GM21423 (cell line): ENCODE results near the gene MBIP.
"Not testable (repeated sequence)": the region's sequence is repeated elsewhere in the genome, so short reads cannot be mapped to it uniquely, and the experiment has no call there.

Experiments used
- ATAC-seq: cut with Tn5 transposase; IDR thresholded peaks from one replicate; pipeline ENCODE4 v1.9.1; 2021; ENCODE audit warnings: mild to moderate bottlenecking, moderate library complexity; ENCODE audit not compliant: unreplicated experiment

The MBIP gene, protein sequence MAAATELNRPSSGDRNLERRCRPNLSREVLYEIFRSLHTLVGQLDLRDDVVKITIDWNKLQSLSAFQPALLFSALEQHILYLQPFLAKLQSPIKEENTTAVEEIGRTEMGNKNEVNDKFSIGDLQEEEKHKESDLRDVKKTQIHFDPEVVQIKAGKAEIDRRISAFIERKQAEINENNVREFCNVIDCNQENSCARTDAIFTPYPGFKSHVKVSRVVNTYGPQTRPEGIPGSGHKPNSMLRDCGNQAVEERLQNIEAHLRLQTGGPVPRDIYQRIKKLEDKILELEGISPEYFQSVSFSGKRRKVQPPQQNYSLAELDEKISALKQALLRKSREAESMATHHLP

DNA sequence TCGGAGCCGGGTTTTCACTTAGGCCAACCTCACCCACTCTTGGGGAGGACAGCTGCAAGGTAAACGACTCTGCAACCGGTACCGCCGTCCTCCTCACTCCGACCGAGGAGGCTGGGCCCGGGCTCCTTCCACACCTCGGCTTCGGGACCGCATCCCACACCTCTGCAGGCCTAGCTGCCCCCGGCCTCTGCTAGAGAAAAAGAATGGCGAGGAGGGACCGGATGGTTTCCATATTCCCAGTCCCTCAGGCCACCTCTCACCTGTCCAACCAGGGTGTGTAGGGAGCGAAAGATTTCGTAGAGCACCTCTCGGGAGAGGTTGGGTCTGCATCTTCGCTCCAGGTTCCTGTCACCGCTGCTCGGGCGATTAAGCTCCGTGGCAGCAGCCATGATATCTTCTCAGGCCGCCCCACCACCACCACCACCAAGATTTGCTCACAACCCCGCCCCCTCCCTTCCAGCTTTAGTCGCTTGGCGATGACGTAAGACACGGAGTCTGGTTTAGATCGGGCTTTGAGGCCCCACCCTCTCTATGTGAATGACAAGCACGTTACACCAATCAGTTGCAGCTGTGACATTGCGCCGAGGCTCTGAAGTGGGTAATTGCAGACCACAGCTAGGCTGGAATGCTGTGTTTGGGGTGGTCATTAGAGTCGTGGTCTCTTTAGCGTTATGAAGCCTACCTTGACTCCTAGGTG is at the start of gene MBIP:
Gene MBIP, minus strand, starts transcription at position 438 of the 697 bp plus-strand sequence. Its CDS starts 49 bp downstream, at position 389.
- ATAC-seq = peak; percentile 98

DNA sequence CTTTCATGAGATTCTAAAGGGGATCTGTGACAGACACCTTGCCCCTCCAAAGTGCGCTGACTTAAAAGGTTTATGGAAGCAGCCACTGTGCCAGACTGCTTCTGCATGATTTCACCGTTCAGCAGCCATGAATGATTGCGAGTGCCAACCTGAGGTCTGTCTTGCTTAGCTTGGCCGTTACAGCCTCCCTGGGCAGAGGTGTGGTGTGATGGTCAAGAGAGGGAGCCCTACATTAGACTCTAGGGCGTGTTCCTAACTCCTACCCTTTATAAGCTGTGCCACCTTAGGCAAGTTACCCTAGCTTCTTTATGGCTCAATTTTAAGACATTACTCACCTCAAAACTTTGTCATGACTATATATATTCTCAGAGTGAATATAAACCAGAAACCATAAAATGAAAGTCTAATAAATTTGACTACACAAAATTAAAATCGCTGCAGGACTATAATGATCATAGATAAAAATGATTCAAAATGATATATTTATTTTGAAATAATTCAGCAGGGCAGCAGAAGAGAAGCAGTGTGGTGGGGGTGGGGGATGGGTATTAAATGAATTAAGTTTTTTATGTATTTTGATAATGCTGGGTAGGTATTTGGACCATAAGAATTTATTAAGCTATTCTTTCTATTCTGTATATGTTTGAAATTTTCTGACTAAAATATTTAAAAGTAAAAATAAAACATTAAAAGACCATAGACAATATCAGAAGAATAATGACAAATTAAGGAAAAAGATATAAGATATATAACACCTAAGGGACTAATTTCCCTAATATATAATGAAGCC is 47.7 kb upstream of the MBIP start:
- ATAC-seq = no peak

DNA sequence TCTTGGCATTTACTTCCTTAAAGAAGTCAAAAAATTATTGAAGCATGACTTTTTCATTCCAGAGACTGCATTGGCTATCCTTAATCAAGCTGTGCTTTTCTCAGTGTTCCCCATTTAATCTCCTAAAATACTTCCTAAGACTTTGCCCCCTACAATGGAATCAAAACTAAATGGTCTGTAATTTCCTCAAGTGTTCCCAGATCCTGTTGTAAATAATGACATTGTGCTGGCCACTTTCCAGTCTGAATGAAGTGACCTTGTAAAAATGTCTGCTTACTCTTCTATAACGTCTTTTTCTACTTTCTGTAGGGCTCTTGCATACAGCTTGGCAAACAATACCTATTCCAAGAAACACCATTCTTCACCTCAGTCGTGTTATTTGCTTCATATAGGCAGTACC is 45.3 kb upstream of the MBIP start:
- no peak for ATAC-seq

DNA sequence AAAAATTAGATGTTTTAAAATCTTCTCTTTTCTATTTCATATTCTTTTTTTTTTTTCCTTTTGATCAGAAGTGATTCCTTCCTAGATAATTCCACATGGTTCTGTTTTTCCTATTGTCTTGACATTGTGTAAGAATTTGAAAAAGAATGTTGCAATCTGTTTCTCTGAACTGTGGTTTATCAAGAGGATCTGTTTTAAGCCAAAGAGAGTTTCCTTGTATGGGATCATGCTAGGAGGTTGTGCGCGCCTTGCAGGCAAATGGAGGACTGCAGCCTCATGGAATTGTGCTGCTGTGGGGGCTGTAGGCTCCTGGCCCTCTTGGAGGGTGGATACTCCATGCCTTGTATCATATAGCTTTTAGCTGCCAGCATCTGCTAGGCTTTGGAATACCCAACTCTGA is 43.3 kb upstream of the MBIP start:
- no peak for ATAC-seq

DNA sequence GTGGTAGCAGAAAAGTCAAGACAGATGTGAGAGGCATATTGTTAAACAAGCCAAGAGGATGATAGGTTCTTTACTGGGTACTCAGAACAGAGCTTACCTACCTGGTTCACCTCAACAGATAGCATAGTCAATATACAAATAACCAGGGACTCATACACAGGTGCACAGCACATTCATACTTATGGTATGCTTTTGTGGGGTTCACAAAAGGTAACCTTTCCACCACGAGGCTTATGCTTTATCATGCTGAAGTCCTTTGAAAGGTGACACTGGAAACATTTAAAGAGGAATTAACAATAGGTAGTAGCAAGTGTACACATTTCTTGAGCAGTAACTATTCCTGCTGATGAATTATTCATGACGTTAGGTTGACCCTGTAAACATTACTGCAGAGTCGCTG is 42.2 kb upstream of the MBIP start:
- ATAC-seq = no peak

DNA sequence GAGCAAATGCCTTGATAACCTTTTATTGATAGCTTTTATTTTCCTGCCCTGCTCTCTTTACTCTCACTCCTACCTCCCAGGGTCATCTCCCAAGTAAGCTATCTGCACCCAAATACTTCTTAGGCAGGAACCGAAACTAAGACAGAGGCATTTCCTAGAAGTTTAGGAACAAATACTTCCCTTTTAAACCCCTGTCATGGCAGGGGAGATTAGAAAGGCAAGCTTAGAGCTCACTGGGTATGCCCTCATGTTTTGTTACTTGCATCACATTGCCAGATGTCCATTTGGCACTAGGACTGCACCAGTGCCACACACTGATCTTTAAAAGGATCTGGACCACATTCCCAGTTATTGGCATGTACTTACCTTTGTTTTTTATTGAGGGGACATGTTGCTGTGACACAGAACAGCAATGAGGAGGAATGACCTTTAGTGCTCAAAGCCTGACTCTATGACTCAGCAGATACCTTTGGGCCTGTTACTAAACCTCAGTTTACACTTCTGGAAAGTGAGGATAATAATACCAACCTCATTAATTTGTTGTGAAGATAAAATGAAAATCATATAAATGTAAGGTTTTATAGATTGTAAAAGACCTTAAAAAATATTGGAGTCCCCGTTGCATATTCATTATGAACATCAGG is 40.9 kb upstream of the MBIP start:
- ATAC-seq = no peak

DNA sequence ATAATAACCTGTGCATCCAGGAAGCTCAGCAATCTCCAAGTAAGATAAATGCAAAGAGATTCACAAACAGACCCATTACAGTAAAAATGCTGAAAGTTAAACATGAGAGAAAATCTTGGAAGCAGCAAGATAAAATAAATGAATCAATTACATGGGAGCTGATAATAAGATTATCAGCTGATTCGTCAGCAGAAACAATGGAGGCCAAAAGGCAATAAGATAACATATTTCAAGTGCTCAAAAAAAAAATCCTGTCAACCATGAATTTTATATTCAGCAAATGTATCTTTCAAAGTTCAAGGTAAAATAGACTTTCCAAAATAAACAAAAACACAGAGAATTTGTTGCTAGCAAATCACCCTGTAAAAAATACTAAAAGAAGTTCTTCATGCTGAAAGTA is 36.4 kb upstream of the MBIP start:
- ATAC-seq = no peak

DNA sequence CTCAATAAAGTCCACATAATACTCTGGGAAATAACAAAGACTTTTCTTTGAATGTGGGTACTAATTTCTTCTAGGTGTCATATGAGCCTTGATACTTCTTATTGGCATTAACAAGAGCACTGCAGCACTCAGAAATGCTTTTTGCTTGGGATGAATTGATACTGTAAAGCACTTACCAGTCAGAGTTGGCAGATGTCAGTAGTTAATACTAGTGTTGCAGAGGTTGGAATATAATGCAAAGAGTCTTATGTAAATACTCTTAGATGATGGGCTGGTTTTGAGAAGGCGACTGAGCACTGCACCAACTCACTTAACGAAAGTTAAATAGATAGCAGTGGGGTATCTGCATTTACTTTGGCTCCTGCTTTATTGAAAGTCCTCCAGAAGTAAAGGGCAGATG is 25.6 kb upstream of the MBIP start:
- ATAC-seq = no peak

DNA sequence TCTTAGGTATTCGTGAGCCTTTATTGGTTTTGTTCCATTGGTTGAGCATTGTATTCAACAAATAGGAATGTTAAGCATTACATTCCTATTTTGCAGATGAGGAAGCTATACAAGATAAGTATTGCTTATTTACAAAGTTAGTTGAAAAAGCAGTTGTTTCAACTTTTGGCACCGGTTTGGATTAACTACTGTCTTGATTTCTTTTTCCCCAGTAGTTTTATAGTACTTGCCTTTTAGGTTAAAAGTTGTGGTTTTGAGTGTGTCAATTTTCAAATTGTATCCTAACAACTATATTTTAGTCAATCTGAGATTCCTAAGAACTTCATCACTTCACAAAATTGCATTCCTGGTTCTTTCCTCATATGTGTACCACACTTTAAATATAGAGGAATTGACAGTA is 23.8 kb upstream of the MBIP start:
- no peak for ATAC-seq

DNA sequence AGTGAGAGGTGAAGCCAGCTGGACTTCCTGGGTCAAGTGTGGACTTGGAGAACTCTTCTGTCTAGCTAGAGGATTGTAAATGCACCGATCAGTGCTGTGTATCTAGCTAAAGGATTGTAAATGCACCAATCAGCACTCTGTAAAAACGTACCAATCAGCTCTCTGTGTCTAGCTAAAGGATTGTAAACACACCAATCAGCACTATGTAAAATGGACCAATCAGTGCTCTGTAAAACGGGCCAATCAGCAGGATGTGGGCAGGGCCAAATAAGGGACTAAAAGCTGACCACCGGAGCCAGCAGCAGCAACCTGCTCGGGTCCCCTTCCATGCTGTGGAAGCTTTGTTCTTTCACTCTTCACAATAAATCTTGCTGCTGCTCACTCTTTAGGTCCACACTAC is 21.4 kb upstream of the MBIP start:
- not testable (repeated sequence) for ATAC-seq

DNA sequence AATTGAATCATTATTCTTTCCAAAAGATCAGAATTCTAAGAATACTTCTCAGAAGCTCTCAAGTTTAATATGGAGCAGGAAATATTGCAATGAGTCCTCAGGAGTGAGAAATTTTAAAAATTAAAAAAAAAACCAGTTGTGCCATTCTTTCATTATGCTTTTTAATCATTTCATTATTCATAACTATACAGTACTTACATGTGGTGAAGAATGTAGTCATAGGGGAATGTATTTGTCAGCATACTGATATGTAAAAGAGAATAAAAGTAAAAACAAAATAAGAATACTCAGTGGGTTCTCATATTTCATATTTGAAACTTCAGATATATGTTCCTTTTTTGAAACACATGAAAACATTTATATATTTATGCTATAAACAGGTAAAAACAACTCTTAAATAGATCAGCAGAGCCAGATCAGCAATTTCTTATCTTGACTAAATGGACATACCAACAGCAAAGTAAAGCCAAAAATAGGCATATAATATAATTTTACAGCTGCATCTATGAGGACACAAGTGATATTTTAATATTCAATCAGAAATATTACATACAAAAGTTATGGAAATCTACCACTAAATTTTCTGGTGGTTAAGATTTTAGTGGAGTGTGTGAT is 19.9 kb upstream of the MBIP start:
- ATAC-seq = no peak

DNA sequence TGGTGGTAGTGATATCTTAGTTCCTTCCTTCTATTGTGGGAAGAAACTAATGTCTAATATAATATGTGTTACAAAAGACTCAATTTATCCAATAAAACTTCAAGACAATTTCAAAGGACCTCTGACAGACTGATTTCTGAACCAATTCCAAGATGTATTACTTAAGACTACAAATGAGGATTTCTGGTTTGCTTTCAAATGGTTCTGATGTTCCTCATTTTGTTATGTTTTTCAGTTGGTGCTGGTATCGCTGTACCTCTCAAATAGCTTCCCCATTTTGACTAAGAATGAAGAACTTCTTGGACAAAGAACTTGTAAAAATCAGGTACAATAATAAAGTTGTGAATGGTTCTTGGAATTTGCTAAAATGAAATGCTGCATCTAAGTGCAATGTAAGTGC is 19.4 kb upstream of the MBIP start:
- ATAC-seq = no peak

DNA sequence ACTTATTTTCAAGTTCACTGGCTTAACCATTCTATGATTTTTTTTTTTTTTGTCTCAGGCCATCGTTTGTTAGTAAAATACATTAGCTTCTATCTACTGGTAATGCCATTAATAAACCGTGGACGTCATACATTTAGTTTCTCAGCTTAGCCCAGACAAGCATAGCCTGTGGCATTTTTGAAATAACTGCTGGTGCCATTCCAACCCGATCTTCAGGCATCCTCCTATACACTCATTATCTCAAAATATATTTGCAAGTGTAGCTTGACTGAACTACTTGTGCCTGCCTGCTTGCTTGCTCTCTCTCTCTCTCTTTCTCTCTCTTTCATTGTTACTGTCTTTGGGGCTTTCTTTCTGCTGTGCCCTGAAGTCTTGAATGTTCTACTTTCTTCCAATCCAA is 12.7 kb upstream of the MBIP start:
- no peak for ATAC-seq

DNA sequence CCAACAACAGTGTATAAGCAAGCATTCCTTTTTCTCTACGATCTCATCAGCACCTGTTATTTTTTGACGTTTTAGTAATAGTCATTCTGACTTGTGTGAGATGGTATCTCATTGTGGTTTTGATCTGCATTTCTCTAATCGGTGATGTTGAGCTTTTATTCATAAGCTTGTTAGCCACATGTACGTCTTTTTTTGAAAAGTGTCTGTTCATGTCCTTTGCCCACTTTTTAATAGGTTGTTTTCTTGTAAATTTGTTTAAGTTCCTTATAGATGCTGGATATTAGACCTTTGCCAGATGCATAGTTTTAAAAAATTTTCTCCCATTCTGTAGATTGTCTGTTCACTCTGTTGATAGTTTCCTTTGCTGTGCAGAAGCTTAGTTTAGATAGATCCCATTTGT is 7.1 kb upstream of the MBIP start:
- not testable (repeated sequence) for ATAC-seq

DNA sequence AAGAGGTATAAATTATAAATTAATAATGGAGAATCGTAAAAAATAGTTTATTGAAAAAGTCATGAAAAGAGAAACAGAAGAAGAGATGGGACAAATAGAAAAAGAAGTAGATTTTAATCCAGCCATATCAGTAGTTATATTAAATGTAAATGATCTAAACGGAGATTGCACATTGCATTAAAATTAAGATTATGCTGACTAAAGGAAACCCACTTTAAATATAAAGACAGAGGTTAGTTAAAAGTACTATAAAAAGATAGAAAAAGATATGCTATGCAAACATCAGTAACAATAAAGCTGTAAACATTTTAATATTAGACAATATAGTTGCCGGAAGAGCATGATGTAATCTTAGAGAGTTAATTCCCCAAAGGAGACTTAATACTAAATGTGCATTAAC is 5.4 kb upstream of the MBIP start:
- no peak for ATAC-seq

DNA sequence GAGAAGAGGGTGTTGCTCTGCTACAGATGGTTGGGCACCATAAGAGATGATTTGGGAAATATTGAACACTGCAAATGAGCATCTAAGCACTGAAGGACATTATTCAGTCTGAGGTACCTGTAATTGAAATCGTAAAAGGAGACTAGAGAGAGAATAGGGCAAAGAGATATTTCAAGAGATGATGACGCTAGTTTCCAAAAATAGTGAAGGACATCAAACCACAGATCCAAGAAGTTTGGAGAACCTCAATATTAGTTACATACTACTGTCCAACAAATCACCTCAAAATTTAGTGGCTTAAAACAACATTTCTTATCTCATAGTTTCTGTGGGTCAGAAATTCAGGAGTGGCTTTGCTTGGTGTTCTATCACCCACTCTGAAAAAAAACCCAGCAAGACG is 4.5 kb upstream of the MBIP start:
- ATAC-seq = no peak

DNA sequence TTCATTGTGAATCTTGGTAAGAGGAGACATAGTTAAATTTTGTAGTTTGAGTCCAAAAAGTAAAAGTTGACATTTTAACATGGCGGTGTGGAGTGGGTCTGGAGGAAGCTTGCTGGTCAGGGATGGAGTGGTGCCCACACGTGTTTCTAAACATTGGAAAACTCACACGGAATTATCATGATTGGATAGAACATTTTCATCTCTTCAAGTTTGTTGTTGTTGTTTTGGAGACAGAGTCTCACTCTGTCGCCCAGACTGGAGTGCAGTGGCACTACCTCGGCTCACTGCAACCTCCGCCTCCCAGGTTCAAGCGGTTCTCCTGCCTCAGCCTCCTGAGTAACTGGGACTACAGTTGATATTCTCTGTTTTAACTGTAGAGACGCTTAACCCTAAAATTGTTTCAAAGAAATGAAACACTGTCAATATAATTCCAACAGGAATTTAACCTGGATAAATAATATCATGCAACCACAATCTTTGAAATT is 502 bp upstream of the MBIP start:
- peak; percentile 25 for ATAC-seq

DNA sequence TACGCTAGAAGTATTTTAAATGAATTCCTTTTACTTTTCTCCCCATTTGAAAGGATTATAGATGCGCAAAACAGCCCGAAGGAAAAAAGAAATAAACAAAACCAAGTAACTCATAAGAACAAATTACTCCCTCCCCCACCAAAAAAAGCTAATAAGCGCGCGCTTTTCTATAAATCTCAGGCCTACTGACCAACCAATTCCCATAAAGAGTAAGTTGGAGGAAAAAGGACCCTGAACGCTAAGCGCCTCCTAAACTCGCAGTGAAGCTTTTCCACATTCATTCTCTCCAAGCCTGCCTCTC is 588 bp downstream of the MBIP start:
- no peak for ATAC-seq

DNA sequence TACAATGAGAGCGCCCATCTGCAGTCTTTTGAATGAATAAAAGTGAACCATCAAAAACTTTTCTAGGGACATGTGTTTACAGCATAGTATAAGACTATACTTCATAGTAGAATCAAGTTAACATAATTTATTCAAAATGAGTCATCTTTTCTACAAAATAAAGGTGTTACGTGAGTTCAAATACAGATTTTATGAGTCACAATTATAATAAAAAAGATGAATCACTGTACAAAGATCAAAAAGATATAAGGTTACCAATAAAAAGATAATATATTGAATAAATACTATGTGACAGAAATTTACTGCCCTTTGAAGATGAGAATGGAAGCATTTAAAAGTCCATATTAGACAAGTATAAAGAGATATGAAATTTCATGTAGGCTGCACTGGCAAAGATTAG is 2.8 kb downstream of the MBIP start:
- no peak for ATAC-seq

DNA sequence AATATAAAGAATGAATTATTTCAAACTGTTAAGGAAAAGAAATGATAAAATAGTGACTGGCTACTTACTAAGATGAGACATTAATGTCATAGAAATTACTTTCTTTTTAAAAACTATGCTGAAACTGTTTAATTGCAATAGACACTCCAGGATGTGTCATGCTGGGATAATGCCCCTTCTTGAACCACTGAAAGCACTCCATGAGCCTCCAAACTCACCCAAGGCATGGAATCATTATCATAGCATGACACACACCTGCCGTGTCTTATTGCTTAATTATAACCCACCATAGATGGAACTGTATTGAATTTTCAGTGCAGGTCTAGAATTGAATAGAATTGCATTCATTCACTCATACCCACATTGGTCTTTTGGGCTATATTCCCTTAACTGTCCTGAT is 4.3 kb downstream of the MBIP start:
- ATAC-seq = no peak
